GM18507 (cell line): ENCODE measurements around the gene INAFM1.
"Not testable (repeated sequence)": the region's sequence is repeated elsewhere in the genome, so short reads cannot be mapped to it uniquely, and the experiment has no call there.

Experiments
- DNase-seq: peaks from one replicate; pipeline ENCODE4 v3.0.0; 2011; ENCODE audit warnings: low read depth; ENCODE audit not compliant: insufficient read length; ENCODE audit errors: extremely low spot score
- FAIRE-seq: peaks from 2 replicates; lab custom pipeline; 2011; peaks lifted over from hg19 to GRCh38; lab: Jason Lieb, UNC

Gene INAFM1

GRCh38 chr19:47264629-47265028 lies 10.1 kb upstream of the INAFM1 start:
- FAIRE-seq, result no peak
- no peak for DNase-seq

DNA sequence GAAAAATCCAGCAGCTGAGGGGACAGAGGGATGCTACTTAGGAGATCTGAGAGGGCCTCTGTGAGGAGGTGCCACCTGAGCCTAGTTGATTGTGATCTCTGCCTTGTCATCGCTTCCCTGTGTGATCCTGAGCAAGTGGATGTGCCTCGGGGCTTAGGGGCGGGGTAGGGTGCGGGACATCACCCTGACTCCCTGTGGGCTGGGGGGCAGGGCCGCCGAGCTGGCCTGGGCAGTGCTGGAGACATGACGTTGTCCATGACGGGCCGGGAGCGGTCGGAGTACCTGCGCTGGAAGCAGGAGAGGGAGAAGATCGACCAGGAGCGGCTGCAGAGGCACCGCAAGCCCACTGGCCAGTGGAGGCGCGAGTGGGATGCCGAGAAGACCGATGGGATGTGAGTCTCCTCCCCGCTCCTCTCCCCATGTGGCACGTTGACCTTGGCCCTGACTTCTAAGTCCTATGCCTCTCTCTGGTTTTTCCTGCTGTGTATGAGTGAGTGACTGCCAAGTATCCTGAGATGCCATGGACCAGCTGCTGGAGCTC lies 8.2 kb upstream of the INAFM1 start:
- FAIRE-seq (no peak), DNase-seq (no peak)

DNA sequence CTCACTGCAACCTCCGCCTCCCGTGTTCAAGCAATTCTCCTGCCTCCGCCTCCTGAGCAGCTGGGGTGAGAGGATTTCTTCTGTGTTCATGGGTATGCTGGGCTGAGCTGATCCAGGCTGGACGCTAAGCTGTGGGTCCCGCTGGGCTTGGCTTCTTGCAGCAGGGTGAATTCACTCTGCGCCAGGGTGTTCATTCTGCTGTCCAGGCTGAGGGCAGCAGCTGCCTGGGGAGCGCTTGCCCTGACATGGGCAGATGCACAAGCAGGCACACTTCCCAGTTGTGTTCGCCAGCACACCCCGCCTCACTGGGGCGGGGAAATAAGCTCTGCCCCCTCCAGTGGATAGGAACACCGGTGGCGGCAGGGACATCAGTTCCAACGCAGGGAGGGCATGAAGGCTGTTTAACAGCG lies 7.3 kb upstream of the INAFM1 start:
- DNase-seq, result no peak
- FAIRE-seq, result no peak

DNA sequence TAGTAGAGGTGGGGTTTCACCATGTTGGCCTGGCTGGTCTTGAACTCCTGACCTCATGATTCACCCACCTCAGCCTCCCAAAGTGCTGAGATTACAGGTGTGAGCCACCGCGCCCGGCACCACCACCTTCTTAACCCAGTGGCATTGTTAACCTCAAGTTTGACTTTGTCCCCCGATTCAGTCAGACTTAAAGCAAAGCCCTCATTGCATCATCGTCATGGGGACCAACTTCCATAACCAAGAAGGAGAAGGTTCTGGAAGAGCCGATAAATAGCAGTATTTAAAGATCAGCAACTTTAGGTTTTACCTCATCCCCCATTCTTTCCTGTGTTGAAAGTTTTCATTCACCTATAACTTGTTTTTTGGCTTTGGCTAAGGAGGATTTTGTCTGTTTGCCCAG lies 6.7 kb upstream of the INAFM1 start:
- DNase-seq (no peak), FAIRE-seq (no peak)

GRCh38 chr19:47269596-47269995 lies 5.1 kb upstream of the INAFM1 start:
- FAIRE-seq, result no peak

DNA sequence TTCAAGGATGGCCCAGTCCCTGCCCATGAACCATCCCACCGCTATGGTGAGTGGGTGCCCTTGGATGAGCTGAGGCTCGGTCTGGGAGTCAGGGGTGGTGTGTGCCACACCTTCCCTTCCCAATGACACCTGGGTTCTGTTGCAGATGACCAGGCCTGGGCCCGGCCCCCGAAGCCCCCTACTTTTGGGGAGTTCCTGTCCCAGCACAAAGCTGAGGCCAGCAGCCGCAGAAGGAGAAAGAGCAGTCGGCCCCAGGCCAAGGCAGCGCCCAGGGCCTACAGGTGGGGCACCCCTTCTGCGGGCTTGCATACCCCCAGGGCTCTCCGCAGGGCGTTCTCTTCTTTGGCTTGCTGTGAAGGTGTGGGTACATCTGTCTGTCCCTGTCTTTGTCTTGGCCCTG lies 4.3 kb upstream of the INAFM1 start:
- FAIRE-seq (no peak), DNase-seq (no peak)

More at GRCh38 chr19:47269596-47269995, 5.1 kb upstream of the INAFM1 start:
- DNase-seq, result no peak

DNA sequence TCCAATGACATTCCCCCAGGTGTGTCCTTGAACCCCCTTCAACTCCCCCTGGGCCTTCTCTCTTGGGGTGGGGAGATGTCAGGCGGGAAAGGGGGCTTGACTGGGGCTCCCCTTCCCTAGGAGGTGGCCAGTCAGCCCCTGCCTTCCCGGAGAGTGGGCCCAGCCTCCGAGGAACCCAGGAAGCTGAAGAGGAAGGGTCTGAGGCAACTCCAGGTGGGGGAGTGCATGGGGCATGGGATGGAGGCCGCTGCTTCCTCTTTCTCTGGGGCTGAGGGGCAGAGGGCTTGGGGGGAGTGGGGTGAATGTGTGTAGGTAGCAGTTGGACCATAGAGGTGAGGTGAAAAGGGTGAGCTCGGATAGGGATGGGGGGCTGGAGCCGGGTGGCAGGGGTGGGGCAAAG lies 2.7 kb upstream of the INAFM1 start:
- no peak for DNase-seq
- no peak for FAIRE-seq

GRCh38 chr19:47272448-47273312 lies 2.0 kb upstream of the INAFM1 start:
- FAIRE-seq (no peak), DNase-seq (no peak)

GRCh38 chr19:47273313-47274070 lies 1.2 kb upstream of the INAFM1 start:
- FAIRE-seq (no peak), DNase-seq (peak; percentile 80)

GRCh38 chr19:47274891-47275761 lies 441 bp downstream of the INAFM1 start:
- DNase-seq (no peak), FAIRE-seq (no peak)

- DNase-seq (no peak), FAIRE-seq (no peak)
Measured at GRCh38 chr19:47275791-47276461, 1.2 kb downstream of the INAFM1 start.

DNA sequence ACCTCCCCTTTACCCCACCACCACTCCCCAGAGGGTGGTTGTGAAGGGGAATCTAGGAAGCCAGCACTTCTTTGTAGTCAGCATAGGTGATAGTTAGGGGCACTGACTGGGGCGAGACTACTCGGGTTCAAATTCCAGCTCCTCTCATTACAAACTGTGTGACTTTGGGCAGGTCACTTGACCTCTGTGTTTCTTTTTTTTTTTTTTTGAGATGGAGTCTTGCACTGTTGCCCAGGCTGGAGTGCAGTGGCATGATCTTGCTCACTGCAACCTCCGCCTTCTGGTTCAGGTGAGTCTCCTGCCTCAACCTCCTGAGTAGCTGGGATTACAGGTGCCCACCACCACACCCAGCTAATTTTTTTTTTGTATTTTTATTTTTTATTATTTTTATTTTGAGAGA lies 1.8 kb downstream of the INAFM1 start:
- DNase-seq, FAIRE-seq: not testable (repeated sequence)

DNA sequence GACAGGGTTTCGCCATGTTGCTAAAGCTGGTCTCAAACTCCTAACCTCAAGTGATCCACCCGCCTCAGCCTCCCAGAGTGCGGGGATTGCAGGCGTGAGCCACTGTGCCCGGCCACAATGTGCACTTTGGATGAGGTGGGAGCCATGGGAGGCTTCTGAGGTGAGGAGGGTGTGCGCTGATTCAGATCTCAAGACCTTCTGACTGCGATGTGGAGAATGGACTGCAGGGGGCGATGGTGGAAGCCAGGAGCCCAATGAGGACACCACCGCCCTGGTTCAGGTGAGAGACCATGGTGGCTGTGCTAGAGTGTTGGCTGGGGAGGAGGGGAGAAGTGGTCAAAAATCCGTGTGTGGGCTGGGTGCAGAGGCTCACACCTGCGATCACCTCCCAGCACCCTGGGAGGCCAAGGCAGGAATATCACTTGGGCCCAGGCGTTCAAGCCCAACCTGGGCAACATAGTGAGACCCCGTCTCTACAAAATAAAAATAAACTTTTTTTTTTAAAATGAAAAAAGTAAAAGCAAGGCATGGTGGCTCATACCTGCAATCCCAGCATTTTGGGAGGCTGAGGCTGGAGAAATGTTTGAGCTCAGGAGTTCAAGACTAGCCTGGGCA lies 5.6 kb downstream of the INAFM1 start:
- DNase-seq (no peak), FAIRE-seq (no peak)

DNA sequence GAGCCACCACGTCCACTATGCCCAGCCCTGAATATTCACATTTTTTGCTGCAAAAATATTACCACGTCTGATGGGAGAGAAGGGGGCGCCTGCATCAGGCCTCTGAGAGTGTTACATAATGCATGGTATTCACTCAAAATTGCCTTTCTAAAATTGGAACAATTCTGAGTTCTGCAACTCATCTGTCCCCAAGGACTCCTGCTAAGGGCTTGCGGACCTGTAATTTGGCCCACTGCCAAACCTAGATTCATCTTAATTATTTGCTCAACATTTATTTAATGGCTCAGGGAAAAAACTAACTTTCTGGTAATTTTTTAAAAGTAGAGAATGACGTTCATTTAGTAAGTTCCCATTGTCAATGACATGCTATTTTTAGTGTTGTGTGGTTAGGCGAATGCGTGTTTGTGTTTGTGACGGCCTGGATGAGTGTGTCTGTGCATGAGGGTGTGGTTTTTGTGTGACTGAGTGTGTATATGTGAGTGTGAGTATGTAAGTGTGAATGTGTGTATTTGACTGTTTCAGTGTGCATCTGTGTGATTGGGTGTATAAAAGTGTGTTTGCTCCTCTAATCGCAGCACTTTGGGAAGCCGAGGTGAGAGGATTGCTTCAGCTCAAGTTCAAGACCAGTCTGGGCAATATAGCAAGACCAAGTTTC lies 8.8 kb downstream of the INAFM1 start:
- no peak for FAIRE-seq
- no peak for DNase-seq

DNA sequence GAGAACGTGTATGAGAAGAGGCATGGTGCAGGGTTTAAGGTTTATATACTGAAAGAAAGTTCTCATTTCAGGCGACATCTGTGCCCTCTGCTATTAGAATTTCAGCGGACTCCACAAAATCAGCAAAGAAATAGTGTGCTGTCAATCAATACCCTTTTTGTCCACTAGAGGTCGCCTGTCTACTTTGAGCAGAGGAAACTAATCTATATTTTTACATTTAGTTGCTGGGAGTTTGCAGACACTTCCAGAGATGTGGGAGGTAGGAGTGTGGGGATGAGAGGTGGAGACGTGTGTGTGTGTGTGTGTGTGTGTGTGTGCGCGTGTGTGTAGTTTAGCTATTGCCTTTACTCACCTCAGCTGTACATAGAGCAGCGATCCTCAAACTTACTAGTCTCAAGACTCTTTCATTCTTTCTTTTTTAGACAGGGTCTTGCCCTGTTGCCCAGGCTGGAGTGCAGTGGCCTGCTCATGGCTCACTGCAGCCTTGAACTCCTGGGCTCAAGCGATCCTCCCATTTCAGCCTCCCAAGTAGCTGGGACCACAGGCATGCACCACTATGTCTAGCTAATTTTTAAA lies 9.7 kb downstream of the INAFM1 start:
- FAIRE-seq (peak; percentile 73), DNase-seq (no peak)

DNA sequence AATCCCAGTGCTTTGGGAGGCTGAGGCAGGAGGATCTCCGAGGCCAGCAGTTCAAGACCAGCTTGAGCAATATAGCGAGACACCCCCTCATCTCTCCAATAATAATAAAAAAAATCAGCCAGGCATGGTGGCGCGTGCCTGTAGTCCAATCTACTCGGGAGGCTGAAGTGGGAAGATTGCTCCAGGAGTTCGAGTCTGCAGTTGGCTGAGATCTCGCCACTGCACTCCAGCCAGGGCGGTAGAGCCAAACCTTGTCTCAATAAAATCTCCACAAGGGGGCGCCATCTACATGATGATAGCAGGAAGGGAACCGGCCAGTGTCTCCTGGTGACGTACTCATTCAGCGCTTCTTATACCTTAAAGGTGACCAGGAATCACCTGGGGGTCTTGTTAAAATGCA lies 21.4 kb downstream of the INAFM1 start:
- peak; percentile 95 for FAIRE-seq
- no peak for DNase-seq

DNA sequence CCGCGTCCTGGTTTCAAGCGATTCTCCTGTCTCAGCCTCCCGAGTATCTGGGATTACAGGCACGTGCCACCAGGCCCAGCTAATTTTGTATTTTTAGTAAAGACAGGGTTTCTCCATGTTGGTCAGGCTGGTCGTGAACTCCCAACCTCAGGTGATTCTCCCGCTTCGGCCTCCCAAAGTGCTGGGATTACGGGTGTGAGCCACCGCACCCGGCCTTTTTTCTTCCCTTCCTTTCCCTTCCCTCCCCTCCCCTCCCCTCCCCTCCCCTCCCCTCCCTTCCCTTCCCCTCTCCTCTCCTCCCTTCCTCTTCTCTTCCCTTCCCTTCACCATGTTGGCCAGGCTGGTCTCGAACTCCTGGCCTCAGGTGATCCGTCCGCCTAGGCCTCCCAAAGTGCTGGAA lies 26.2 kb downstream of the INAFM1 start:
- not testable (repeated sequence) for FAIRE-seq, DNase-seq

DNA sequence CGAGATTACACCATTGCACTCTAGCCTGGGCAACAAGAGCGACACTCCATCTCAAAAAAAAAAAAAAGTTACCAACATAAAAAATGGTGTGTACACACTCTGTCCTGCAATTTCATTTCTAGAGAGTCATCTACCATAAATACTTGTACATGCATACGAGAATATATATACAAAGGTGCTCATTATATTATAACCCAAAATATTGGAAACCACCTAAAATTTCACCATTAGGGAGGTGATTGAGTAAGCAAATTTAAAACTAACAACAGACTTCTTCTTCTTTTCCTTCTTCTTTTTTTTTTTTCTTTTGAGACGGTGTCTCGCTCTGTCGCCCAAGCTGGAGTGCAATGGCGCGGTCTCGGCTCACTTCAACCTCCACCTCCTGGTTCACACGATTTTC lies 27.6 kb downstream of the INAFM1 start:
- DNase-seq, result no peak
- FAIRE-seq, result peak; percentile 12
